ACHN (cell line): ENCODE results near the gene CLSTN2.

Experiments
- DNase-seq: peaks from one replicate; pipeline ENCODE4 v3.0.0-alpha.2; 2015
- in situ Hi-C: cut with HindIII; loops from 2 replicates; pipeline ENCODE4 v1.10.0; 2017; ENCODE audit warnings: low sequenced_read_pairs, low pct_ligation_motif_present, low pct_unique_long_range_greater_than_20kb

The CLSTN2 gene

DNA sequence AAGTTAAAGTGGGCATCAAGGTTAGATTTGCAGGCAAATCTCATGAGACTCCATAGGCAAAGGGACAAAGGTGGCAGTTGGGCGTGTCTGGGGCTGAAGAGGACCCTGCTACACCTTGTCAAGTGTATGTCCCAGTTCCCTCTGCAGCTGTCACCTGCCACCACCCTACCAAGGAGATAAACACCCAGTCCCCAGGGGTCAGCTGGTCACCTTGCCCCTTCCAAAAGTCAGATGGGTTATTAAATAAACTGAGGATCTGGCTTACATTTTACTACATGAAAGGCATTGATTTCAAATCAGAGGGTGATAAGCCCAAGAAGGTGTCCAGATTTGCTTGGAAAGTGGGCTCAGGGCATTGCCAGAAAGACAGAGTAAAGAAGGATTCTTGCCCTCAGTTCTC lies 494.8 kb downstream of the CLSTN2 start:
- in situ Hi-C loops = no loop called here
- no peak for DNase-seq

DNA sequence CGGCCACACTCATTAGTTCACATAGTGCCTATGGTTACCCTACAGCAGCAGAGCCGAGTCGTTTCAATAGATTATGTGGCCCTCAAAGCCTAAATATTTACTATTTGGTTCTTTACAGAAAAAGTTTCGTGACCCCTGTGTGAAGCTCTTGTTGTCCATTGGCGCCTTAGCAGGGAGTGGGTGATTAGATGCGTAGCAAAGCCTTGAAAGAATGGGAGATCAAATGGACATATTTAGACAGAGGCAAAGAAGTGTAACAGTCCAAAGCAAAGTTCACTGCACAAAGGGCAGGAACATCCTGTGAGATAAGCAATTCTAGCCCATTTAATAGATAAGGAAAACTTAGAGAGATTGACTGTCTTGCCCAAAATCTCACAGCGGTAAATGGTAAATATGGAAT lies 495.5 kb downstream of the CLSTN2 start:
- in situ Hi-C loops = no loop called here
- no peak for DNase-seq

DNA sequence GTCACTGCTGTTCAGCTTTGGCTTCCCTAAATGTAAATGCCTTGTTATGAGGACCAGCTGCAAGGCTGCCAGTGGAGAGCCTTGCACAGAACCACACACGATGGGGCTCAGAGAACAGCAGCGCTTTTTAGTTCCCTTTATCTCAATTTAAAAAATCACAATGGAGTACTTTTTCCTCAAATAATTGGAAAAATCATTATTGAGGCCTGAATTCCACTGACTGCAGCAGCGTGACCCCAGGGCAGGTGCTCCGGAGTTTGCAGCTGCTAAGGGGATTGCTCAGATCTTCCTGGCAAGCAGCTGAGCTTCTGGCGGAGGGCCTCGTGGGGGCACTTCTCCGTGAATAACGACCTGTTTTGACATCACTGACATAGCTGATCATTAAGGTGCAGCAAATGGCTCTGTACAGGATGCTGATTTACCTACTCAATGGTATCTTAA lies 497.3 kb downstream of the CLSTN2 start:
- no peak for DNase-seq
- in situ Hi-C loops = no loop called here

GRCh38 chr3:140433431-140433830 lies 498.4 kb downstream of the CLSTN2 start:
- no peak for DNase-seq
- in situ Hi-C loops = no loop called here

GRCh38 chr3:140434261-140434905 lies 499.4 kb downstream of the CLSTN2 start:
- in situ Hi-C loops = no loop called here
- DNase-seq = no peak

DNA sequence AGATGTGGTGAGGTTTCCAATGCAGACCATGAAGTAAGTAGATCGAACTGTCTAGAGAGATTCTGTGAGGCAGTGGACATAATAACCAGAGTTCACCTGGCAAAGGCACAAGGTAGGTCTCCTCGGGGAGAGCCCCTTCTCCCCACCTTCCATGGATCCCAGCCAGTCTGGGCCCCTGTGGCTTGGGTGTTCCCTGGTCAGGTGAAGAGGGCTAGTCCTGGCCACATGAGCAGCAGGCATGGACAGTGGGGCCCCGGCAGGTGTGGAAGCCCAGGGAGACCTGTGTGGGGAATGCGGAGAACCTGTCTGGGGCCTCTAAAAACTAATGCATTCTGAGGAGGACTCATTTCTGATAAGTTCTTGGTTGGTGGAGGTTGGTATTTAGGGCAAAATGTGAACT lies 501.4 kb downstream of the CLSTN2 start:
- in situ Hi-C loops = no loop called here
- DNase-seq = no peak

DNA sequence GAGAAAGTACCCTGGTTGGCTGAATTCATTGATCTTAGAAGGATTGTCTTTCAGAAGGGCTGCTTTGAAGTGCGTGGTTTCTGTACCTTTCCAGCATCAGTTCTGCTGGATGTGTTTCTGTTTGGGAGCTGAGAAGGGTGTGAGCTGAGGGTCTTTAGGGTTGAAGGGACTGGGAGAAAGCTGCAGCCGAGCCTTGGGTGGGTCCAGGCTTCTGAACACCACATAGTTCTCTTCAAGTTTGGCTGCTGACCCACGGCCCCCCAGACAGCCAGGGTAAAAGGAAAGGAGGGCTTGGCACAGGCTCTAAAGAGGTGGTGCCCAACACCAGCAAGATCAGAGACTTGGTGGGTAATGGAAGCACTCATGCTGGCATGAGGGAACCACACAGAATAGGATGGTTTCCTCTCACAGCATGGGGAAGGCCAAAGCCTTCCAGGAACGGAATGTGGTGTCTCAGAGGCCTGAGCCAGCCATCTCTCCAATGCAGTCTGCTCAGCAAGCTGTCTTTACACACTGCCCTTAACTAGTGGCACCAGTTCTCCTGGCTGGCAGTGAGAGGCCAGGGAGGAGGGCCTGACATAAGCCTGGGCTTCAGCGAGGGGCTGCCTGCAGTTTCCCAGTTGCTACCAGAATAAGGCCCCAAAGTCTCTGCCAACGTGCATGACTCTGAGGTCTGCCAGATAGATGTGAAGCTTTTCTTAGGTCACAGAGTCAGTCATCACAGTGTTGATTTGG lies 503.9 kb downstream of the CLSTN2 start:
- no peak for DNase-seq
- in situ Hi-C loops = no loop called here

GRCh38 chr3:140439527-140439926 lies 504.5 kb downstream of the CLSTN2 start:
- no peak for DNase-seq
- in situ Hi-C loops = no loop called here

DNA sequence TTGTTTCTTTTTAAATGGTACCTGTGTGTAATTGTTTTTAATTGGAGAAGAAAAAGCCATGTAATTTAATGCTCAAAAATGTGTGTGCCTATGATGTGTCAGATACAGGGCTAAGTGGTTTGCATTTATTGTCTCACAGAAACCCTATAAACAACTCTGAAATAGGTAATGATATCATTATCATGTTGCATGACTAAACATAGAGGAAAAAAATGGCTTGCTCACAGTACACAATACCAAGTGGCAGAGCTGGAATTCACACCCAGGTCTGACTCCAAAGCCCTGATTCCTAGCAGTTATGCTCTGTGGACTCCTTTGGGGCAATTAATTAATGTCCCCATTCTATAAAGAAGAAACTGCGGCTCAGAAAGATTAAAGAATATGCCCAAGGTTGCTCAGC lies 505.5 kb downstream of the CLSTN2 start:
- in situ Hi-C loops = no loop called here
- DNase-seq = no peak

GRCh38 chr3:140441006-140441405 lies 506.0 kb downstream of the CLSTN2 start:
- in situ Hi-C loops = no loop called here
- no peak for DNase-seq

DNA sequence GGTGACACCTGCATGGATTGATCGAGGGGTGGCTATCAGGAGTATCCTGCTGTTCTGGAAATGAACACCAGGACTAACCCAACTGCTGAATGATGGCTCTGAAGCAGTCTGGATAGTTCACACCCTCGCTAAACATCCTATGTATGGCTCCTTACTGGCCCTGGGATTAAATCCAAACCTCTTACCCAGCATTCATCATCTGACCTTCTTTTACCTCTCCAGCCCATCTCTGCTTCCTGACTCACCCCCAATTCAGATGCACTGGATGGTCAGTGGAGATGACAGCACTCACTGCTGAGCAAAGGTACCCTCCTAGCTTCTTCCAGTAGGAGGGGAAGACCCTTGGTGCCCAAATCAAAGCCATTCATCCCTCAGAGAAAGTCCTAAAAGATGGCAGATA lies 507.6 kb downstream of the CLSTN2 start:
- no peak for DNase-seq
- in situ Hi-C loops = no loop called here

DNA sequence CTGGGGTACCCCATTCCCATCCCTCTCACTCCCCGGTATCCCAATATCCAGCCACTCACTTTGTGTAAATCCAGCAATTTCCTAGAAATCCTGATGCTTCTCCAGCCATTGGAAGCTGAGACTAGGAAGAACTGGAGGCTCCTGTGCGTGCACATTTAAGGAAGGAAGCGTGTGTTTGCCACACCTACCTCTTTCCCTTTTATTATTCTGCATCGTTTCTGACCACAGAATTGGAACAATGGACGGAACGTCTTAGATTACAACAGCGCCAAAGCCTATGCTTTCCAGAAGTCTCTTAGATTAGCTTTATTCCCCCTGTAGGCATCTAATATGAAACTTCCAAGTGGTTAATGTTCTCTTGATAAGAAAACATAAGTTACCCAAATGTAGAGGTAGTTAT lies 508.1 kb downstream of the CLSTN2 start:
- in situ Hi-C loops = no loop called here
- no peak for DNase-seq

GRCh38 chr3:140443806-140444205 lies 508.8 kb downstream of the CLSTN2 start:
- no peak for DNase-seq
- in situ Hi-C loops = no loop called here

DNA sequence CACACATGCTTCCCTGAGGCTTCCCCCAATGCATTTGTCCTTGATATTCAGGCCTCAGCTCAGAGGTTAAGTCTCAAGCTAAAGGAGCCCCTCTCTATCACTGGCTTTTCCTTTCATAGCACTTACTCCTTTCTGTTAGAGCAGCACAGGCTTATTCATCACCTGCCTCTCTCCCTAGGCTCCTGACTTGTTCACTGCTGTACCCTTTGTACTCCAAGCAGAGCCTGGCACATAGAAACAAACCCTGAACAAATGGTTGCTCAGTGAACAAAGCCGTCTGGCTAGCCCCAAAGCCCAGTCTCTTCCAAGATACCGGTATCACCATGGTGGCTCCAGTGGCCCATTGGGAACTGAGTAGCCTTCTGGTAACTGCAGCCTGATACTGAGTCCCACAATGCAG lies 511.7 kb downstream of the CLSTN2 start:
- in situ Hi-C loops = no loop called here
- DNase-seq = no peak

DNA sequence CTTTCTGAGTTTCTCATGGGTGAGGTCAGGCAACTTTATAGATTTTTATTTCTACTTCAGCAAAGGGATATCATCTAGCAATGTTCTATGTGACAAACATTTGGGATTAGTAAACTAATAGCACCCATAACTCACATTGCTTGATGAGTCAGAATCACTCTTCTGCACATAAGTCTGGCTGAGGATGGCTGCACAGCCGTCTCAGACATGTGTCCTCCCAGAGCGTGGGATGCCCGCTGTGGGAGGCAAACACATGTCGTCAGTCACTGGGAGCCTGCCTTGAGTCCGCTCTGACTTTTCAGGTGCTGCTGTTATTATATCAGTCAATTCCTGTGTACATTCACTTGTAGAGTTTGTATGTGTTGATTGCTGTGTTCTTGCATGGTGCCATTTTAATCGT lies 512.2 kb downstream of the CLSTN2 start:
- in situ Hi-C loops = no loop called here
- DNase-seq = no peak

DNA sequence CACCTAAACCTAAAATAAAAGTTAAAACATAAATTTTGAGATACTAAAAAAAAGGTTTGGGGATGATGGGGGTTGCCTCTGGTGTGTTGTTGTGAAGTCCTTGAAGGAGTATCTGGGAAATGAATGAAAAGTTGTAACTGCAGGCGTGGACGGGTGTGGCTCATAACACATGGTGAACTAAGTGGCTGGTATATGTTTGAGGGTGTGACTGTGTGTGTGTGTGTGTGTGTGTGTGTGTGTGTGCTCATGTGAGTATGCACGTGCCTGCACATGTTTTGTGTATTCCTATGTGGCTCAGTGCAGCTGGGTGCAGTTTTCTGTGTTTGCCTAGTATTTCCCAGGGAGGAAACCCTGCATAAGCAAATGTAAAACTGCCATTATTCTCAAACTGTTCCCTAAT lies 513.0 kb downstream of the CLSTN2 start:
- DNase-seq = no peak
- in situ Hi-C loops = no loop called here

DNA sequence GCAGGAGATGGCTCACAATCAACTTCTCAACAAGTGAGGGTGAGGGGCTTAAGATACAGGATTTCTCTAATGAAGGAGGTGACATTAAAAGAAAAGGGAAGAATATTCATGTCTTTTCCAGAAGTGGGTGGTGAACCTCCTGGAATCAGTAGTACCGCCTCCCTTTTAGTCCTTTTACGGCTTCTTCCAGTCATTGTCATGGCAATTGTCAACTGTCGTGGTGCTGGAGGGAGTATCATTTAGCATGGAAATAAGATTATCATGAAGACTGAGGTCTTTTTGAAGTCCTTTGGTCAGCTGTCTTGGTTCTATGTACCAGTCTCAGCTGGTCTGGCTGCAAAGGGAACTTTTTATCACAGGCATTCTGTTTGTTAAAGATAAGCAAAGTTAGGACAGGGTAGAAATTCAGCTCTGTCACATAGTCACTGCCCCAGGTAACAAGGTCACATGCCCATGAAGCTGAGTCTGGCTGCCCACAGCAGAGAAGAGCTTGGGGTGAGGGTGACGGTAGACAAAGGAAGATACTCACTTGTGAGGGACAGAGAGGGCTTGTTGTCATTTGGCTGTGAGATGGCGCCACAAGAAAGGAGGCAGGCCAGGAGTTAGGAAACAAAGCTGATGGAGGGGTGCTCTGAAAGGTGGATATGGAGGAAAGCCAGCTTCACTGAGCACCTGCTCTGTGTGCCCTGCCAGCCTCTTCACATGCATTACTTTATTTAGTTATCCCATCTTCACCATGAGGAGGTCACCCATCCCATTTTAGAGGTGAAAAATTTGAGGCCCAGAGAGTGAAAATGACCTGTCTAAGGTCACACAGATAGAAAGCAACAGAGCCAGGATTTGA lies 514.6 kb downstream of the CLSTN2 start:
- in situ Hi-C loops = no loop called here
- no peak for DNase-seq

DNA sequence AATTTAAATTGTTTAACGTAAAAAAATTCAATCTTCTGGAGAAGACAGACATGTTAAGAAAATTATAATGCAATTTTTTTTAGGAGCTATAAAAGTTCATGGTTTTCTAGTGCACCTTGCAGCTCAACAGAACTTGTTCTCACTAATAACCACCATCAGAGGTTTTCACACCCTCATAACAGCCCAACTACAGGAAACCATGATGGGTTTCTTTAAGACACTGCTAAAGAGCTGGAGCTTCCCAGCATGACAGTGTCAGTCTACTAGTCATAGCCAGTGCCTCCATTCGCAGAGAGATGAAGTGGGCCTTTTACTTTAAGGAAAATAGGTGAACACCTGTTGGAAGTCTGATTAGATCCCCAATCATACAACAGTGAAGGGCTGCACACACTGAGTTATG lies 518.8 kb downstream of the CLSTN2 start:
- no peak for DNase-seq
- in situ Hi-C loops = no loop called here

GRCh38 chr3:140455521-140456214 lies 520.7 kb downstream of the CLSTN2 start:
- no peak for DNase-seq
- in situ Hi-C loops = no loop called here
